ENCODE data around the gene ARHGAP26. TPM values are rescaled to one million over a fixed set of nuclear protein-coding genes. Genes with fewer than 3 reads are reported as not detected.

The ARHGAP26 gene
- total RNA-seq, 4 donors from 2014 or later = 12.4 to 49.5 (median 31.8) TPM

DNA sequence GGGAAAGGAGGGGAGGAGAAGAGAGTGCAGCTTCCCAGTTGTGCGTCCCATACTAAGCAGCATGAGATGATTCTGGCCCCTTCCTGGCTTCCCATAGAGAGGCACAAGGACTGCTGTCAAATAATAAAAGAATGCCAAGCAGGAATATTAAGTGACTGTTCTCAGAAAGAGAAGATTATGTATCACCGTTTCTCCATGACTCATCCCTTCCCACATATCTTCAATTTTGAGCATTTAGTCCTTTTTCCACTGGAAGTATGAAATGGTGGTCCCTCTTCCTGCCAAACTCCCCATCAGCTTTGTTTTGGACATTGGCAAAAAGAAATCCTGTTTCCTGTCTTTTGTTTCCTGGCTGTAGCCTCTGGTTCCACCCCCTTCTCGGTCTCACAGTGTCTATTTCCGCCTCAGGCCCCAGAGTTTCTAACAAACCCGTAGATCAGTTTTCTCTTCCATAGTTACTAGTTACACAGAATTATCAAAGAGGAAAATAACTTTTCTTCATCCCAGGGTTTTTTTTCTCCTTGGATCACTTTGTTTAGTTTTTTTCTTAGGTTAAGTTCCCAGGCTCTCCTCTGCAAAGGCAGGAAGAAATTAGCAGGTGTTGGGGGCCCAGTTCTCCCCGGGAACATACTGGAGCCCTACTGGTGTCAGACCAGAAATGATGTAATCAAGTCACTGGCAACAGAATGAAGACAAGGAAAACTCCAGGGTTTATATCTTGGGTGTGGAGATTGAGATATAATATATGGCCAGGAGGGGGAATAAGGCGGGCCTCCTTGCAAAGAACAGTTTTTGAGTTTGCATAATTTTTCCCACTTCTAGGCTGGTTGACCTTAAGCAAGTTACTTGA lies 26.4 kb upstream of the ARHGAP26 start:
- DNase-seq = peak; percentile 23 to 30
- H3K27me3 ChIP-seq = no peaks in the 10 kb centered on the region
- no peaks in the 10 kb centered on the region for H3K4me1 ChIP-seq
- intact Hi-C loops (cut with DNase I; ENCODE audit: low total_unique reads) = no loop called here
- H3K36me3 ChIP-seq = no peaks in the 10 kb centered on the region
- TF ChIP-seq POLR2A (IDR thresholded peaks at IDR 0.05) = no peak
- TF ChIP-seq, protein P1, sequence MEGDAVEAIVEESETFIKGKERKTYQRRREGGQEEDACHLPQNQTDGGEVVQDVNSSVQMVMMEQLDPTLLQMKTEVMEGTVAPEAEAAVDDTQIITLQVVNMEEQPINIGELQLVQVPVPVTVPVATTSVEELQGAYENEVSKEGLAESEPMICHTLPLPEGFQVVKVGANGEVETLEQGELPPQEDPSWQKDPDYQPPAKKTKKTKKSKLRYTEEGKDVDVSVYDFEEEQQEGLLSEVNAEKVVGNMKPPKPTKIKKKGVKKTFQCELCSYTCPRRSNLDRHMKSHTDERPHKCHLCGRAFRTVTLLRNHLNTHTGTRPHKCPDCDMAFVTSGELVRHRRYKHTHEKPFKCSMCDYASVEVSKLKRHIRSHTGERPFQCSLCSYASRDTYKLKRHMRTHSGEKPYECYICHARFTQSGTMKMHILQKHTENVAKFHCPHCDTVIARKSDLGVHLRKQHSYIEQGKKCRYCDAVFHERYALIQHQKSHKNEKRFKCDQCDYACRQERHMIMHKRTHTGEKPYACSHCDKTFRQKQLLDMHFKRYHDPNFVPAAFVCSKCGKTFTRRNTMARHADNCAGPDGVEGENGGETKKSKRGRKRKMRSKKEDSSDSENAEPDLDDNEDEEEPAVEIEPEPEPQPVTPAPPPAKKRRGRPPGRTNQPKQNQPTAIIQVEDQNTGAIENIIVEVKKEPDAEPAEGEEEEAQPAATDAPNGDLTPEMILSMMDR (IDR thresholded peaks at IDR 0.05) = no peak
- no peaks in the 10 kb centered on the region for H3K9me3 ChIP-seq
- H3K4me3 ChIP-seq = no peak overlapping the region
- H3K27ac ChIP-seq = peak overlapping the region; percentile 57 to 61

DNA sequence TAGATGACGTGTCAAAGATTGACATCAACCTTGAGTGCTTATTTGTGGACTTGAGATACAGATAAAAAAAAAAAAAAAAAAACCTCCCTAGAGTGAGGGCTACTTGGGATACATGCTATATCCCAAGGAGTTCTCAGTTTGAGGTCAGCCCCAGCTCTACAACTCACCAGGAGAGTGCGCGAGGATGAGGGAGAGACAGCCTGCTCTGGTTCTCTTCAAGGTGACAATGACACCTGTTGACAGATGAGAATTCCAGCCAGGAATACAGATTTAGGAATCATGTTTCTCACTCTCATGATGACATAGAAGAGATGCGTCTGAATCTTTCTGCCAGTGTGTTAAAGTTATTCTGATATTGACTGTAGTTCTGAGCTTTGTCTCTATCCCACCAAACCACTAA lies 24.9 kb upstream of the ARHGAP26 start:
- H3K4me3 ChIP-seq = no peak overlapping the region
- no peaks in the 10 kb centered on the region for H3K27me3 ChIP-seq
- no peaks in the 10 kb centered on the region for H3K9me3 ChIP-seq
- intact Hi-C loops (cut with DNase I; ENCODE audit: low total_unique reads) = no loop called here
- no peak overlapping the region for H3K27ac ChIP-seq
- no peaks in the 10 kb centered on the region for H3K36me3 ChIP-seq
- DNase-seq = no peak
- no peaks in the 10 kb centered on the region for H3K4me1 ChIP-seq
- TF ChIP-seq, protein P1 (IDR thresholded peaks at IDR 0.05) = no peak
- no peak for TF ChIP-seq POLR2A (IDR thresholded peaks at IDR 0.05)

DNA sequence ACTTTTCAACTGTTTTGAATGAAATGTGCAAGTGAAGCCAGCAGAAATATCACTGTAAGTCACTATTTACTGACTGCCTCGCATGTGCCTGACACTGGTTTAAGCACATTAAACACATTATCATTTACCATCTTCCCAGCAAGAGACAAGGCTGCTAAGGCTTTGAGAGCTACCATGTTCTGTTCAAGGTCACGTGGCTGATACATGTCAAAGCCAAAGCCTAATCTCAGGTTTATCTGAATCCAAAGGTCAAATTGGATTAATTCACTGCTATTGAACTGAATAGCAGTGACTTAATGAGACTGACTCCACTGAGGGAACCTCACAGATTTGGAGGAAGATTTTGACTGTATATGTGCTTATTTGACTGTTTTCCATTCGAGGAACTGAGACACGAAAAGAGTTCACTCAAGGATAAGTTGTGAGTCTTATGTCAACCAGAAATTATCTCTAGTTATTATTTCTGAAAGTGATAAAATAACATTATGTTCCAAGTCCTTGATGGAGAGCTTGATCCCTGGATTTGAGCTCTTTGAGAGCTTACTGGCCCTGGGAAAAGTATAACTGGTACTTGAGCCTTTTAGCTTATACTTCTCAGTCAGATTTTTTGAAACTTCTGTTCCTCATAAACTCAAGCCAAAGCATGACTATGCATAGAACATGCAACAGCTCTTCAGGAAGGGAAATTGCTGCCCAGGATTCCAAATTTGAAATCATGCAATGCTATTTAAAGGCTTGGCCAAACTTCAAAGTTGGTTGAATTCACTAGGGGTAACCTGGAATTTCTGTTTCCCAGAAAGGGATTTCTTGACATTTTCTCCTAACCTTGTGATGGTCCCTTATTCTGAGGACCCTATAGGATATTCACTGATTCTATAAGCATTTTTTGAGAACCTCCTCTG lies 23.4 kb upstream of the ARHGAP26 start:
- Histone ChIP-seq H3K9me3 (no peaks in the 10 kb centered on the region), H3K27ac (no peak overlapping the region), H3K36me3 (no peaks in the 10 kb centered on the region), H3K4me1 (no peaks in the 10 kb centered on the region), H3K27me3 (no peaks in the 10 kb centered on the region), H3K4me3 (no peak overlapping the region)
- no peak for DNase-seq
- TF ChIP-seq, protein P1 (IDR thresholded peaks at IDR 0.05) = no peak
- TF ChIP-seq POLR2A (IDR thresholded peaks at IDR 0.05) = no peak
- intact Hi-C loops (cut with DNase I; ENCODE audit: low total_unique reads) = no loop called here

DNA sequence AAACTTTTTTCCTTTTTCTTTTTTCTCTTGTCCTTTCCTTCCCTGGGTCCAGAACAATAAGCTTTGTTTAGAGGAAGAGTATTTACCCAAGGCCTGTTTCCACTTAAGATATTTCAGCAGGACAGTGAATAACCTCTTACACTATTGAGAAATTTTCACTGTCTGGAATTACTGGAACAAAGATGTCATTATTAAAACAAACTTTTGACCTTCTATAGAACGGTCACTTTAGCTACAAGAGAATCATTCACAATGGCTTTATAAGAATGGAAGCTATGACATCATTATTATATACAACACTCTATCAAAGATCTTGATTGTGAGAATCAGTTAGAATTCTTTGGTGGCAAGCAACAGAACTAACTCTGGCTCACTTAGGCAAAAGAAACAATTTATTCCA lies 22.0 kb upstream of the ARHGAP26 start:
- intact Hi-C loops (cut with DNase I; ENCODE audit: low total_unique reads) = no loop called here
- Histone ChIP-seq H3K4me1 (peaks cover 0 to 2% of the 10 kb centered on the region in 2 donors), H3K36me3 (no peaks in the 10 kb centered on the region), H3K4me3 (no peak overlapping the region), H3K27ac (no peak overlapping the region), H3K9me3 (no peaks in the 10 kb centered on the region), H3K27me3 (no peaks in the 10 kb centered on the region)
- no peak for DNase-seq
- TF ChIP-seq POLR2A (IDR thresholded peaks at IDR 0.05) = no peak
- TF ChIP-seq, protein P1 (IDR thresholded peaks at IDR 0.05) = no peak
